HEK293 (cell line): ENCODE data around the gene DBN1.
A peak's percentile ranks its signal among the peaks of the same experiment; 100 is the strongest.

ENCODE experiments used
- BCL11A ChIP-seq: fragments of 450-650 bp; formaldehyde crosslinking; IDR thresholded peaks from 2 replicates; pipeline ENCODE4 v1.5.1; 2016; ENCODE audit warnings: low read depth, missing biosample characterization, missing genetic modification characterization
- BCL11B ChIP-seq: fragments of 450-650 bp; formaldehyde crosslinking; IDR thresholded peaks from 2 replicates; pipeline ENCODE4 v1.5.1; 2016; ENCODE audit warnings: low read depth, missing biosample characterization, missing genetic modification characterization
- GLIS1 ChIP-seq: fragments of 450-650 bp; formaldehyde crosslinking; IDR thresholded peaks from 2 replicates; pipeline ENCODE4 v1.5.1; 2016; ENCODE audit warnings: missing biosample characterization, missing genetic modification characterization
- HIC1 ChIP-seq: fragments of 450-650 bp; formaldehyde crosslinking; IDR thresholded peaks from 2 replicates; pipeline ENCODE4 v1.5.1; 2016; ENCODE audit warnings: missing biosample characterization, missing genetic modification characterization
- KLF16 ChIP-seq: fragments of 450-650 bp; formaldehyde crosslinking; IDR thresholded peaks from 2 replicates; pipeline ENCODE4 v1.5.1; 2017; ENCODE audit warnings: missing biosample characterization, missing genetic modification characterization
- KLF9 ChIP-seq: fragments of 450-650 bp; formaldehyde crosslinking; IDR thresholded peaks from 2 replicates; pipeline ENCODE4 v1.5.1; 2016; ENCODE audit warnings: missing biosample characterization, missing genetic modification characterization, low read depth
- MEIS1 ChIP-seq: sonication (generic); formaldehyde crosslinking; IDR thresholded peaks from 2 replicates; pipeline ENCODE4 v1.8.1; 2022; ENCODE audit warnings: missing genetic modification reagents, mild to moderate bottlenecking, borderline replicate concordance
- SP2 ChIP-seq: fragments of 450-650 bp; formaldehyde crosslinking; IDR thresholded peaks from 2 replicates; pipeline ENCODE4 v1.5.1; 2016; ENCODE audit warnings: missing biosample characterization, missing genetic modification characterization
- SP3 ChIP-seq: fragments of 450-650 bp; formaldehyde crosslinking; IDR thresholded peaks from 2 replicates; pipeline ENCODE4 v1.5.1; 2016; ENCODE audit warnings: missing biosample characterization, missing genetic modification characterization
- WT1 ChIP-seq: fragments of 450-650 bp; formaldehyde crosslinking; IDR thresholded peaks from 2 replicates; pipeline ENCODE4 v1.5.1; 2016; ENCODE audit warnings: missing biosample characterization, missing genetic modification characterization
- YY1 ChIP-seq: fragments of 450-650 bp; formaldehyde crosslinking; IDR thresholded peaks from 2 replicates; pipeline ENCODE4 v1.5.1; 2018; ENCODE audit warnings: missing biosample characterization, missing genetic modification characterization
- ZBTB21 ChIP-seq: fragments of 450-650 bp; formaldehyde crosslinking; IDR thresholded peaks from 2 replicates; pipeline ENCODE4 v1.5.1; 2017; ENCODE audit warnings: missing biosample characterization, missing genetic modification characterization
- ZNF112 ChIP-seq: fragments of 450-650 bp; formaldehyde crosslinking; IDR thresholded peaks from 2 replicates; pipeline ENCODE4 v1.5.0; 2017; ENCODE audit warnings: missing biosample characterization, missing genetic modification characterization
- ZNF19 ChIP-seq: fragments of 450-650 bp; formaldehyde crosslinking; IDR thresholded peaks from 2 replicates; pipeline ENCODE4; 2016; ENCODE audit warnings: missing biosample characterization, missing genetic modification characterization, low read depth
- ZNF248 ChIP-seq: fragments of 450-650 bp; formaldehyde crosslinking; IDR thresholded peaks from 2 replicates; pipeline ENCODE4 v1.5.1; 2017; ENCODE audit warnings: missing biosample characterization, missing genetic modification characterization
- ZNF391 ChIP-seq: fragments of 450-650 bp; formaldehyde crosslinking; IDR thresholded peaks from 2 replicates; pipeline ENCODE4 v1.5.1; 2016; ENCODE audit warnings: low read depth, missing biosample characterization, missing genetic modification characterization, borderline replicate concordance
- ZNF423 ChIP-seq: fragments of 450-650 bp; formaldehyde crosslinking; IDR thresholded peaks from 2 replicates; pipeline ENCODE4 v1.5.1; 2016; ENCODE audit warnings: missing biosample characterization, missing genetic modification characterization
- ZNF521 ChIP-seq: fragments of 450-650 bp; formaldehyde crosslinking; IDR thresholded peaks from 2 replicates; pipeline ENCODE4 v1.5.1; 2017; ENCODE audit warnings: missing biosample characterization, mild to moderate bottlenecking, missing genetic modification characterization
- ZNF558 ChIP-seq: fragments of 450-650 bp; formaldehyde crosslinking; IDR thresholded peaks from 2 replicates; pipeline ENCODE4 v1.5.1; 2016; ENCODE audit warnings: missing biosample characterization, missing genetic modification characterization
- ZNF596 ChIP-seq: fragments of 450-650 bp; IDR thresholded peaks from 2 replicates; pipeline ENCODE4 v1.5.0; 2018; ENCODE audit warnings: missing biosample characterization, mild to moderate bottlenecking, missing genetic modification characterization, moderate library complexity
- ZNF629 ChIP-seq: fragments of 450-650 bp; formaldehyde crosslinking; IDR thresholded peaks from 2 replicates; pipeline ENCODE4 v1.5.1; 2017; ENCODE audit warnings: missing biosample characterization, missing genetic modification characterization
- ZNF658 ChIP-seq: fragments of 450-650 bp; formaldehyde crosslinking; IDR thresholded peaks from 2 replicates; pipeline ENCODE4; 2016; ENCODE audit warnings: missing biosample characterization, missing genetic modification characterization
- ZNF664 ChIP-seq: fragments of 450-650 bp; formaldehyde crosslinking; IDR thresholded peaks from 2 replicates; pipeline ENCODE4 v1.5.1; 2016; ENCODE audit warnings: missing biosample characterization, missing genetic modification characterization
- ZNF701 ChIP-seq: fragments of 450-650 bp; formaldehyde crosslinking; IDR thresholded peaks from 2 replicates; pipeline ENCODE4 v1.5.1; 2016; ENCODE audit warnings: missing biosample characterization, missing genetic modification characterization
- ZNF707 ChIP-seq: fragments of 450-650 bp; formaldehyde crosslinking; IDR thresholded peaks from 2 replicates; pipeline ENCODE4 v1.5.1; 2016; ENCODE audit warnings: missing biosample characterization, missing genetic modification characterization
- ZNF777 ChIP-seq: fragments of 450-650 bp; formaldehyde crosslinking; IDR thresholded peaks from 2 replicates; pipeline ENCODE4 v1.5.1; 2017; ENCODE audit warnings: missing biosample characterization, missing genetic modification characterization, borderline replicate concordance
- ZNF785 ChIP-seq: fragments of 450-650 bp; formaldehyde crosslinking; IDR thresholded peaks from 2 replicates; pipeline ENCODE4 v1.5.1; 2016; ENCODE audit warnings: missing biosample characterization, missing genetic modification characterization
- ZSCAN23 ChIP-seq: fragments of 450-650 bp; formaldehyde crosslinking; IDR thresholded peaks from 2 replicates; pipeline ENCODE4 v1.5.1; 2016; ENCODE audit warnings: missing biosample characterization, missing genetic modification characterization
- TF ChIP-seq, protein P1 (sequence below): fragments of 450-650 bp; formaldehyde crosslinking; IDR thresholded peaks from 2 replicates; pipeline ENCODE4 v1.5.1; 2016; ENCODE audit warnings: missing biosample characterization, missing genetic modification characterization
- TF ChIP-seq, protein P2 (sequence below): fragments of 450-650 bp; formaldehyde crosslinking; IDR thresholded peaks from 2 replicates; pipeline ENCODE4 v1.5.1; 2016; ENCODE audit warnings: missing biosample characterization, missing genetic modification characterization
- TF ChIP-seq, protein P3 (sequence below): fragments of 450-650 bp; formaldehyde crosslinking; IDR thresholded peaks from 2 replicates; pipeline ENCODE4 v1.5.0; 2017; ENCODE audit warnings: missing biosample characterization, missing genetic modification characterization, borderline replicate concordance

DBN1 gene

DNA sequence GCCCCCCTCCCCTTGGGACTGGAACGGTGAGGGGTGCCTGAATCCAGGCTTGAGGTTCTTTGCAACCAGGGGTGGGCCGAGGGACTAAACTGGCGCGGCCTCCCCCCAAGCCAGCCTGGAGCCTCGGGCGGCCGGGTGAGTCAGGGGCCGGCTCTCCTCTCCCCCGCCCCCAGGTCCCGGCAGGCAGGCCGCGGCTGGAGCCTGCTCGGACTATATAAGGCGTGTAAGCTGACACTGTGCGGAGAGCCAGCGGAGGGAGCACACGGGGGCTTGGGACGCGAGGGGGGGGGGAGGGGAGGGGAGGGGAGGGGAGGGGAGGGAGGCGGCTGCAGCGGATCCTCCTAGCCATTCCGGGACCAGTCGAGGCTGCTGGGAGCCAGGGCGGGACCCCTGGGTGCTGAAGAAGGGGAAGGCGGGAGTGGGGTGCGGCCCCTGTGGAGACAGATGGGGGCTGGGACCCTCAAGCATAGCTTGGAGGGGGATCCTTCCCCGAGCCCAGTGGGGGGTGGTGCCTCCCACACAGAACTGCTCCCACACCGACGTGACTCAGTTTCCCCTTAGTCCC, 23.4 kb upstream of the DBN1 start (continued):
- no peak for TF ChIP-seq YY1 (tag by site-specific recombination)
- no peak for TF ChIP-seq KLF9
- TF ChIP-seq ZNF629 (tag by site-specific recombination), result peak; percentile 22; the same call in 1 of the 2 replicates
- TF ChIP-seq BCL11A (tag by site-specific recombination), result no peak
- peak; percentile 57 for TF ChIP-seq SP2 (tag by site-specific recombination)
- TF ChIP-seq GLIS1 (tag by site-specific recombination), result peak; percentile 77
- no peak for TF ChIP-seq KLF16 (tag by site-specific recombination)
- TF ChIP-seq, protein P1, sequence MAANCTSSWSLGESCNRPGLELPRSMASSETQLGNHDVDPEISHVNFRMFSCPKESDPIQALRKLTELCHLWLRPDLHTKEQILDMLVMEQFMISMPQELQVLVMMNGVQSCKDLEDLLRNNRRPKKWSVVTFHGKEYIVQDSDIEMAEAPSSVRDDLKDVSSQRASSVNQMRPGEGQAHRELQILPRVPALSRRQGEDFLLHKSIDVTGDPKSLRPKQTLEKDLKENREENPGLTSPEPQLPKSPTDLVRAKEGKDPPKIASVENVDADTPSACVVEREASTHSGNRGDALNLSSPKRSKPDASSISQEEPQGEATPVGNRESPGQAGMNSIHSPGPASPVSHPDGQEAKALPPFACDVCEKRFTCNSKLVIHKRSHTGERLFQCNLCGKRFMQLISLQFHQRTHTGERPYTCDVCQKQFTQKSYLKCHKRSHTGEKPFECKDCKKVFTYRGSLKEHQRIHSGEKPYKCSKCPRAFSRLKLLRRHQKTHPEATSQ (tag by site-specific recombination), result no peak
- TF ChIP-seq ZNF19, result no peak
- no peak for TF ChIP-seq MEIS1 (CRISPR knock-in tag)
- TF ChIP-seq ZNF777, result no peak
- TF ChIP-seq WT1 (tag by site-specific recombination), result peak; percentile 67
- no peak for TF ChIP-seq ZNF521 (tag by site-specific recombination)
- no peak for TF ChIP-seq BCL11B (tag by site-specific recombination)
- TF ChIP-seq, protein P2, sequence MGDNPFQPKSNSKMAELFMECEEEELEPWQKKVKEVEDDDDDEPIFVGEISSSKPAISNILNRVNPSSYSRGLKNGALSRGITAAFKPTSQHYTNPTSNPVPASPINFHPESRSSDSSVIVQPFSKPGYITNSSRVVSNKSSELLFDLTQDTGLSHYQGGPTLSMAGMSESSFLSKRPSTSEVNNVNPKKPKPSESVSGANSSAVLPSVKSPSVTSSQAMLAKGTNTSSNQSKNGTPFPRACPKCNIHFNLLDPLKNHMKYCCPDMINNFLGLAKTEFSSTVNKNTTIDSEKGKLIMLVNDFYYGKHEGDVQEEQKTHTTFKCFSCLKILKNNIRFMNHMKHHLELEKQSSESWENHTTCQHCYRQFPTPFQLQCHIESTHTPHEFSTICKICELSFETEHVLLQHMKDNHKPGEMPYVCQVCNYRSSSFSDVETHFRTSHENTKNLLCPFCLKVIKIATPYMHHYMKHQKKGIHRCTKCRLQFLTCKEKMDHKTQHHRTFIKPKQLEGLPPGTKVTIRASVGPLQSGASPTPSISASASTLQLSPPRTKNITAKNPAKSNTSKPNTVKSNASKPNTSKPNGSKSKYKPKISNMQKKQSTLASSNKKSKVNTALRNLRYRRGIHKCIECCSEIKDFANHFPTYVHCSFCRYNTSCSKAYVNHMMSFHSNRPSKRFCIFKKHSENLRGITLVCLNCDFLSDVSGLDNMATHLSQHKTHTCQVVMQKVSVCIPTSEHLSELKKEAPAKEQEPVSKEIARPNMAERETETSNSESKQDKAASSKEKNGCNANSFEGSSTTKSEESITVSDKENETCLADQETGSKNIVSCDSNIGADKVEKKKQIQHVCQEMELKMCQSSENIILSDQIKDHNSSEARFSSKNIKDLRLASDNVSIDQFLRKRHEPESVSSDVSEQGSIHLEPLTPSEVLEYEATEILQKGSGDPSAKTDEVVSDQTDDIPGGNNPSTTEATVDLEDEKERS (tag by site-specific recombination), result no peak
- no peak for TF ChIP-seq ZSCAN23
- no peak for TF ChIP-seq ZNF248 (tag by site-specific recombination)
- no peak for TF ChIP-seq ZNF112 (tag by site-specific recombination)
- no peak for TF ChIP-seq ZNF664
- no peak; the same call in 1 of the 2 replicates for TF ChIP-seq ZNF391 (tag by site-specific recombination)
- TF ChIP-seq, protein P3, sequence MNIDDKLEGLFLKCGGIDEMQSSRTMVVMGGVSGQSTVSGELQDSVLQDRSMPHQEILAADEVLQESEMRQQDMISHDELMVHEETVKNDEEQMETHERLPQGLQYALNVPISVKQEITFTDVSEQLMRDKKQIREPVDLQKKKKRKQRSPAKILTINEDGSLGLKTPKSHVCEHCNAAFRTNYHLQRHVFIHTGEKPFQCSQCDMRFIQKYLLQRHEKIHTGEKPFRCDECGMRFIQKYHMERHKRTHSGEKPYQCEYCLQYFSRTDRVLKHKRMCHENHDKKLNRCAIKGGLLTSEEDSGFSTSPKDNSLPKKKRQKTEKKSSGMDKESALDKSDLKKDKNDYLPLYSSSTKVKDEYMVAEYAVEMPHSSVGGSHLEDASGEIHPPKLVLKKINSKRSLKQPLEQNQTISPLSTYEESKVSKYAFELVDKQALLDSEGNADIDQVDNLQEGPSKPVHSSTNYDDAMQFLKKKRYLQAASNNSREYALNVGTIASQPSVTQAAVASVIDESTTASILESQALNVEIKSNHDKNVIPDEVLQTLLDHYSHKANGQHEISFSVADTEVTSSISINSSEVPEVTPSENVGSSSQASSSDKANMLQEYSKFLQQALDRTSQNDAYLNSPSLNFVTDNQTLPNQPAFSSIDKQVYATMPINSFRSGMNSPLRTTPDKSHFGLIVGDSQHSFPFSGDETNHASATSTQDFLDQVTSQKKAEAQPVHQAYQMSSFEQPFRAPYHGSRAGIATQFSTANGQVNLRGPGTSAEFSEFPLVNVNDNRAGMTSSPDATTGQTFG (tag by site-specific recombination), result no peak
- no peak for TF ChIP-seq ZNF785
- TF ChIP-seq ZBTB21 (tag by site-specific recombination), result no peak
- peak; percentile 10; the same call in 1 of the 2 replicates for TF ChIP-seq HIC1
- TF ChIP-seq ZNF596 (tag by site-specific recombination), result 0 out of 2 replicates have a peak, but pooled peaks have one; percentile 48
- 0 out of 2 replicates have a peak, but pooled peaks have one; percentile 49 for TF ChIP-seq SP3 (tag by site-specific recombination)
- TF ChIP-seq ZNF658 (tag by site-specific recombination), result no peak
- TF ChIP-seq ZNF701, result no peak
- peak; percentile 97 for TF ChIP-seq ZNF423
- no peak for TF ChIP-seq ZNF707 (tag by site-specific recombination)
- no peak for TF ChIP-seq ZNF558 (tag by site-specific recombination)
